ENCODE results near the gene DDI2. TPM values are rescaled to one million over a fixed set of nuclear protein-coding genes. Genes with fewer than 3 reads are reported as not detected.

The DDI2 gene
- total and polyA plus RNA-seq, 9 of the 15 experiments (the other 6 are each of a cell fraction or from before 2014, with no cell fraction given): 6.5 to 48.4 (median 21.2) TPM

DNA sequence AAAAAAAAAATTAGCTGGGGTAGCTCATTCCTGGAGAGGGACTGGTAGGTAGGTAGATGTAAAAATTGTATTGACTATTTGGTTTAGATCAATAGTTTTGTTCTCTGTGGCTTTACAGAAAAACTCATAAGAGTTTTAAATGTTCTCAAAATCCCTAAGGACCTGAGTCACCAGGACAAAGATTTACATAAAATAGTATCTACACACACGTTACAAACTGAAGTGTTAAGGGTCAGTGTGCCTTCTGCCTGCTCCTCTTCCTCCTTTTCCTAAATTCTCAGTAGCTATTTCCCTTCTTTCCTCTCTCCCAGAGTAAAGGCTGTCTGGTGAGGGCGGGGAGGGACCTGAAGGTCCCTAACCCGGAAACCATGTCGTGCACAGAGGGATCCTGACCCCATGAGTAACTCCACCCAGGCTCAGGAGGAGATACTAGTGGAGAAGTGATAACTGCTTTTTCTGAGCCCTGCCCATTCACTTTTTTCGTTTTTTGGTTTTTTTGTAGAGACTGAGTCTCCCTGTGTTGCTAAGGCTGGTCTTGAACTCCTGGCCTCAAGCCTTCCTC lies 74.9 kb downstream of the DDI2 start (continued):
- TF ChIP-seq, protein P1, sequence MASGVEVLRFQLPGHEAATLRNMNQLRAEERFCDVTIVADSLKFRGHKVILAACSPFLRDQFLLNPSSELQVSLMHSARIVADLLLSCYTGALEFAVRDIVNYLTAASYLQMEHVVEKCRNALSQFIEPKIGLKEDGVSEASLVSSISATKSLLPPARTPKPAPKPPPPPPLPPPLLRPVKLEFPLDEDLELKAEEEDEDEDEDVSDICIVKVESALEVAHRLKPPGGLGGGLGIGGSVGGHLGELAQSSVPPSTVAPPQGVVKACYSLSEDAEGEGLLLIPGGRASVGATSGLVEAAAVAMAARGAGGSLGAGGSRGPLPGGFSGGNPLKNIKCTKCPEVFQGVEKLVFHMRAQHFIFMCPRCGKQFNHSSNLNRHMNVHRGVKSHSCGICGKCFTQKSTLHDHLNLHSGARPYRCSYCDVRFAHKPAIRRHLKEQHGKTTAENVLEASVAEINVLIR (CRISPR knock-in tag; IDR thresholded peaks at IDR 0.05): no peak
- TF ChIP-seq RFX1 (IDR thresholded peaks at IDR 0.05) (no peak), CAMTA2 (CRISPR knock-in tag; conservative IDR thresholded peaks at IDR 0.05) (no peak), ZNF124 (CRISPR knock-in tag; IDR thresholded peaks at IDR 0.05) (no peak), MYBL2 (IDR thresholded peaks at IDR 0.05; ENCODE audit: low read depth) (no peak), MYBL2 (CRISPR knock-in tag; IDR thresholded peaks at IDR 0.05; ENCODE audit: borderline replicate concordance) (no peak), ZNF324 (CRISPR knock-in tag; IDR thresholded peaks at IDR 0.05) (no peak), TCF15 (CRISPR knock-in tag; IDR thresholded peaks at IDR 0.05) (no peak), HDAC6 (IDR thresholded peaks at IDR 0.05; ENCODE audit: low read depth, low read length) (no peak), ARID1B (IDR thresholded peaks at IDR 0.05) (no peak; the same call in 1 of the 2 replicates), DPF2 (IDR thresholded peaks at IDR 0.05) (peak; percentile 62), PRDM10 (IDR thresholded peaks at IDR 0.05; ENCODE audit: partially characterized antibody) (no peak)
- TF ChIP-seq, protein P2, sequence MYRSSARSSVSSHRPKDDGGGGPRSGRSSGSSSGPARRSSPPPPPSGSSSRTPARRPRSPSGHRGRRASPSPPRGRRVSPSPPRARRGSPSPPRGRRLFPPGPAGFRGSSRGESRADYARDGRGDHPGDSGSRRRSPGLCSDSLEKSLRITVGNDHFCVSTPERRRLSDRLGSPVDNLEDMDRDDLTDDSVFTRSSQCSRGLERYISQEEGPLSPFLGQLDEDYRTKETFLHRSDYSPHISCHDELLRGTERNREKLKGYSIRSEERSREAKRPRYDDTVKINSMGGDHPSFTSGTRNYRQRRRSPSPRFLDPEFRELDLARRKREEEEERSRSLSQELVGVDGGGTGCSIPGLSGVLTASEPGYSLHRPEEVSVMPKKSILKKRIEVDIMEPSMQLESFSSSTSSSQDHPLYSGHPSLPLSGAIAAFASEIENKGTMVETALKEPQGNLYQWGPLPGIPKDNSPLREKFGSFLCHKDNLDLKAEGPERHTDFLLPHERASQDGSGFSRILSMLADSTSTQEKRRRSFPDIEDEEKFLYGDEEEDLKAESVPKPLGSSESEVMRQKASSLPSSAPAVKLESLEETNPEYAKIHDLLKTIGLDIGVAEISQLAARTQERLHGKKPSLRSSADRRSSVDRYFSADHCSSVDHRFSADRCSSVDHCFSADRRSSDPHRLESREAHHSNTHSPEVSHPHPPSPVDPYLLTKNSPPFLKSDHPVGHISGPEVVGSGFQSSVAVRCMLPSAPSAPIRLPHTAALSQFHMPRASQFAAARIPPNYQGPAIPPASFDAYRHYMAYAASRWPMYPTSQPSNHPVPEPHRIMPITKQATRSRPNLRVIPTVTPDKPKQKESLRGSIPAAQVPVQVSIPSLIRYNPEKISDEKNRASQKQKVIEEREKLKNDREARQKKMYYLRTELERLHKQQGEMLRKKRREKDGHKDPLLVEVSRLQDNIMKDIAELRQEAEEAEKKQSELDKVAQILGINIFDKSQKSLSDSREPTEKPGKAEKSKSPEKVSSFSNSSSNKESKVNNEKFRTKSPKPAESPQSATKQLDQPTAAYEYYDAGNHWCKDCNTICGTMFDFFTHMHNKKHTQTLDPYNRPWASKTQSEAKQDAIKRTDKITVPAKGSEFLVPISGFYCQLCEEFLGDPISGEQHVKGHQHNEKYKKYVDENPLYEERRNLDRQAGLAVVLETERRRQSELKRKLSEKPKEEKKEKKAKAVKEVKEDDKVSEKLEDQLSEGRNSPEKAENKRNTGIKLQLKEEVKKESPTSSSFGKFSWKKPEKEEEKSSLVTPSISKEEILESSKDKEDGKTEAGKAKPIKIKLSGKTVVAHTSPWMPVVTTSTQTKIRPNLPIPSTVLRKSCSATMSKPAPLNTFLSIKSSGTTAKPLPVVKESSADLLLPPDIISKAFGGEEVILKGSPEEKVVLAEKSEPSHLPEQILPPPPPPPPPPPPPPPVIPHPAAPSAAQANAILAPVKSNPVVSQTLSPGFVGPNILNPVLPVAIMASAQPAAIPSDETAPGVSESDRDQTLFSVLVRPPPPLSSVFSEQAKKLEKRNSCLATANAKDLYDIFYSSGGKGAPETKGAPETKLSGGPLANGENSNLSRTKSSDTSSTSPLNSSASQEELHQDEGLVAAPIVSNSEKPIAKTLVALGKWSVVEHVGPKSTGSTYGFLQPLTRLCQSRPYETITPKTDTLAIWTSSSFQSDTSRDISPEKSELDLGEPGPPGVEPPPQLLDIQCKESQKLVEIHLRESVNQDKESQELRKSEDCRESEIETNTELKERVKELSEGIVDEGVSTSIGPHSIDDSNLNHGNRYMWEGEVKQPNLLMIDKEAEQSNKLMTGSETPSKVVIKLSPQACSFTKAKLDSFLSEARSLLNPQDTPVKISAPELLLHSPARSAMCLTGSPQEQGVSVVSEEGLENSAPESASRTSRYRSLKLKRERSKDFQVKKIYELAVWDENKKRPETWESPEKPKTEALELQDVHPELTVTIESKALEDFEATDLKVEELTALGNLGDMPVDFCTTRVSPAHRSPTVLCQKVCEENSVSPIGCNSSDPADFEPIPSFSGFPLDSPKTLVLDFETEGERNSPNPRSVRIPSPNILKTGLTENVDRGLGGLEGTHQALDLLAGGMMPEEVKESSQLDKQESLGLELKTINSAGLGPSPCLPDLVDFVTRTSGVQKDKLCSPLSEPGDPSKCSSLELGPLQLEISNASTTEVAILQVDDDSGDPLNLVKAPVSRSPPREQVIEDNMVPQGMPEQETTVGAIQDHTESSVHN (IDR thresholded peaks at IDR 0.05; ENCODE audit: borderline replicate concordance in 1 of 2, low read depth in 1 of 2): no peak
